Psoas muscle (tissue), 8 donors: ENCODE measurements around the gene FAM78B. TPM values are rescaled to one million over a fixed set of nuclear protein-coding genes. Genes with fewer than 3 reads are reported as not detected.

Experiments used
- ATAC-seq, 4 donors: fragments of 200-7000 bp; cut with Tn5 transposase; one replicate each; pipeline ENCODE4 v1.9.1; 2020; ENCODE audit warnings: moderate library complexity in 3 of 4, mild to moderate bottlenecking in 2 of 4
- DNase-seq, 2 donors: peaks; one replicate each; pipeline ENCODE4 v3.0.0-alpha.2; 2020
- H3K27ac ChIP-seq: fragments of 200-600 bp; one replicate; pipeline ENCODE4 v1.8.0; 2022
- H3K27me3 ChIP-seq, 3 donors: fragments of 200-600 bp in 1 of 3; one replicate each; pipeline versions ENCODE4 v1.6.1 to v1.8.0; 2013 to 2022; ENCODE audit warnings: low read length in 2 of 3, mild to moderate bottlenecking in 2 of 3, moderate library complexity in 1 of 3; ENCODE audit not compliant: insufficient read depth in 3 of 3
- H3K36me3 ChIP-seq, 2 donors: fragments of 200-600 bp in 1 of 2; one replicate each; pipeline versions ENCODE4 v1.6.1 to v1.8.0; 2013 to 2022; ENCODE audit warnings: low read depth in 1 of 2, mild to moderate bottlenecking in 1 of 2, moderate library complexity in 1 of 2; ENCODE audit not compliant: insufficient read depth in 1 of 2
- H3K4me1 ChIP-seq: fragments of 200-600 bp; one replicate; pipeline ENCODE4 v1.8.0; 2022
- H3K4me3 ChIP-seq: fragments of 200-600 bp; one replicate; pipeline ENCODE4 v1.8.0; 2022; ENCODE audit warnings: mild to moderate bottlenecking
- H3K9me3 ChIP-seq: fragments of 200-600 bp; one replicate; pipeline ENCODE4 v1.8.0; 2022
- CTCF ChIP-seq: fragments of 200-600 bp; IDR thresholded peaks from one replicate; pipeline ENCODE4 v1.8.0; 2022; ENCODE audit warnings: antibody characterized with exemption
- WGBS, 3 donors: extraction: QIAGEN DNeasy Blood & Tissue Kit; methylation state at CpG; one replicate each; pipeline versions ENCODE4 v1.1.6 to v1.1.7; 2013; 5-methylcytosine and 5-hydroxymethylcytosine counted together
- intact Hi-C, 2 donors: fragments of 100-400 bp; cut with DNase I; formaldehyde crosslinking; loops; one replicate each; pipeline versions ENCODE4 v1.11.0 to v1.14.2; 2022
- long read RNA-seq, 2 donors: library from polyadenylated mRNA; unstranded; transcript quantifications; one replicate each; pipeline ENCODE4 v2.0.0, GENCODE V29; 2021
- polyA plus RNA-seq, 3 donors: library from polyadenylated mRNA; stranded (reverse); fragments of 200-250 nt; gene quantifications; one replicate each; pipeline ENCODE4 v1.2.3, GENCODE V29; 2013
- total RNA-seq, 4 donors: library from RNA; stranded (reverse); fragmentation: NEBNext Ultra II Directional in 2 of 4; extraction: Animal tissue kit (Norgen Biotek cat#: 25700) in 2 of 4; gene quantifications; one replicate each; pipeline versions ENCODE4 v1.2.1 to v1.2.4, GENCODE V29; 2021 to 2023
- donor health status: healthy with polysubstance abuse.
- donor health status: DM: no; HTN: no; CAD: no; lungs with moderate emphysema.
- donor health status: Bipolar disorder and iron deficiency.
- donor health status: healthy.
- donor health status: DM: yes; HTN: yes; CAD: no.
- donor health status: DM: no; HTN: no; CAD: no.
- donor health status: DM: no; HTN: no; CAD: no.
- donor health status: DM: yes; HTN: yes; CAD: no.

FAM78B gene
- total RNA-seq (1 to 10 TPM; 2.5 to 9.8 (median 6.5) TPM), polyA plus RNA-seq (1 to 10 TPM; 1.6 to 8.4 (median 4.7) TPM)
- long read RNA-seq, donor 1, partial matches to known transcripts: 0 of 2 reads
- long read RNA-seq, donor 1, other reads (novel, unspliced or antisense): 1 of 2 reads
- long read RNA-seq, donor 2, full-length matches to known transcripts: 9 of 12 reads
- long read RNA-seq, donor 2, partial matches to known transcripts: 2 of 12 reads
- long read RNA-seq, donor 2, other reads (novel, unspliced or antisense): 1 of 12 reads

GRCh38 chr1:166166698-166167571, at the start of gene FAM78B:
FAM78B (minus strand) TSS chr1:166167001; CDS start chr1:166166248, 753 bp downstream.
- 1% methylated on average over 36 to 64 of the region's 64 CpGs for WGBS, 3 donors

DNA sequence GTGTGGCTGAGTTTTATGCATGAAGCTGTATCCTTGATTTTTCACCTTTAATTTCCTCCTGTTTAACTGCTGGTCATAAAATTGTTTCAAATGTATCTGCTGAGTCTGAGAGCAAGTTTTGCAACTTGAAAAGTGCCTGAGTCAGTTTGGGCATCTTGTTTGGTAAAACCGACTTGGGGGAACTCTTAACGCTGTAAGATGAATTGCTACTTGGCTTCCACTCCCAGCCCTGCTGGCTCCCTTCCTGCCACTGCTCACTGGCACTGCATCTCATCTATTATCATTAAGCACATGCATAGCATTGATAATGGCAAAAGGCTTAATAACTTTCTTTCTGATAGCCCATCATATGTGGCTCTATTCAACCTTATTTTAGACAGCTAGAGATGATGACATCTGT, 35.7 kb upstream of the FAM78B start:
- Histone ChIP-seq H3K4me3 (no peak overlapping the region), H3K4me1 (no peaks in the 10 kb centered on the region), H3K36me3 (no peaks in the 10 kb centered on the region), H3K27ac (no peak overlapping the region), H3K27me3 (no peaks in the 10 kb centered on the region), H3K9me3 (no peaks in the 10 kb centered on the region)
- intact Hi-C loops: no loop called here
- no peak for TF ChIP-seq CTCF
- DNase-seq: no peak
- ATAC-seq: no peak
- WGBS, 3 donors: 70 to 84% (median 75%) methylated on average over 2 of the region's 2 CpGs

More at GRCh38 chr1:166166698-166167571, at the start of gene FAM78B:
- DNase-seq: peak; percentile 84 to 92
- Histone ChIP-seq H3K27me3 (no peaks in the 10 kb centered on the region), H3K27ac (peak within 1 kb of the TSS; percentile 77), H3K9me3 (no peaks in the 10 kb centered on the region), H3K36me3 (no peaks in the 10 kb centered on the region), H3K4me1 (peaks cover 14% of the 10 kb centered on the region), H3K4me3 (peak within 1 kb of the TSS; percentile 76)
- intact Hi-C loops: loop anchor here (5.0 to 10.0 kb wide), 4 partner anchors 210 to 268 kb away; no protein-coding TSS in a partner anchor
- peak; percentile 93 to 97 (median 96) for ATAC-seq
- TF ChIP-seq CTCF: peak; percentile 1

- 80 to 83% (median 82%) methylated on average over 2 of the region's 2 CpGs for WGBS, 3 donors
- Histone ChIP-seq H3K9me3 (no peaks in the 10 kb centered on the region), H3K27me3 (no peaks in the 10 kb centered on the region), H3K4me1 (no peaks in the 10 kb centered on the region), H3K27ac (no peak overlapping the region), H3K4me3 (no peak overlapping the region), H3K36me3 (no peaks in the 10 kb centered on the region)
- TF ChIP-seq CTCF: no peak
- DNase-seq (no peak), ATAC-seq (no peak)
- intact Hi-C loops: no loop called here
Measured at GRCh38 chr1:166200743-166201142, 33.9 kb upstream of the FAM78B start.

GRCh38 chr1:166197597-166197996, 30.8 kb upstream of the FAM78B start:
- no peak for DNase-seq
- ATAC-seq: peak in 2 of 4 donors; percentile 14 to 47
- 22 to 30% (median 23%) methylated on average over 1 of the region's 1 CpG for WGBS, 3 donors
- no peaks in the 10 kb centered on the region for H3K27me3 ChIP-seq
- H3K4me1 ChIP-seq: no peaks in the 10 kb centered on the region
- H3K36me3 ChIP-seq: no peaks in the 10 kb centered on the region
- H3K9me3 ChIP-seq: no peaks in the 10 kb centered on the region
- H3K27ac ChIP-seq: no peak overlapping the region
- no peak for TF ChIP-seq CTCF
- intact Hi-C loops: no loop called here
- no peak overlapping the region for H3K4me3 ChIP-seq
